ENCODE results near the gene TCEA2. TPM values are rescaled to one million over a fixed set of nuclear protein-coding genes. Genes with fewer than 3 reads are reported as not detected.

The TCEA2 gene
- total and polyA plus RNA-seq, 2 of the 13 experiments (the other 11 are each of a cell fraction or from before 2014, with no cell fraction given): 28.1 to 33.7 TPM

DNA sequence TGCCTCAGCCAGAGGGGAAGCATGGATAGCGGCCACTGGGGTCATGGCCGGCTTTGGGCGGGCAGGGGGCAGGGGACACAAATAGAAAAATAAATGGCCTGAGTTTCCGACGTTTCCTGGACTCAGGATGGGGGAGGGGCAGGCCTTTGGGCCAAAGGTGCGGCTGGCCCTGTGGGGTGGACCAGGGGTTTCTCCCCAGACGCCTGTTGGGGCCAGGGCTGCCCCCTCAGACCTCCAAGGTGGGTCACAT lies 6.4 kb upstream of the TCEA2 start (continued):
- no peak for TF ChIP-seq ZNF251 (CRISPR knock-in tag; IDR thresholded peaks at IDR 0.05)
- TF ChIP-seq TEAD2 (CRISPR knock-in tag; IDR thresholded peaks at IDR 0.05): no peak
- TF ChIP-seq RXRB (CRISPR knock-in tag; IDR thresholded peaks at IDR 0.05; ENCODE audit: borderline replicate concordance): peak; percentile 91
- peak; percentile 29; the same call in 1 of the 2 replicates for TF ChIP-seq KLF11 (CRISPR knock-in tag; IDR thresholded peaks at IDR 0.05)
- peak; percentile 67; the same call in 1 of the 2 replicates for TF ChIP-seq MEIS2 (CRISPR knock-in tag; IDR thresholded peaks at IDR 0.05)
- TF ChIP-seq, protein P1, sequence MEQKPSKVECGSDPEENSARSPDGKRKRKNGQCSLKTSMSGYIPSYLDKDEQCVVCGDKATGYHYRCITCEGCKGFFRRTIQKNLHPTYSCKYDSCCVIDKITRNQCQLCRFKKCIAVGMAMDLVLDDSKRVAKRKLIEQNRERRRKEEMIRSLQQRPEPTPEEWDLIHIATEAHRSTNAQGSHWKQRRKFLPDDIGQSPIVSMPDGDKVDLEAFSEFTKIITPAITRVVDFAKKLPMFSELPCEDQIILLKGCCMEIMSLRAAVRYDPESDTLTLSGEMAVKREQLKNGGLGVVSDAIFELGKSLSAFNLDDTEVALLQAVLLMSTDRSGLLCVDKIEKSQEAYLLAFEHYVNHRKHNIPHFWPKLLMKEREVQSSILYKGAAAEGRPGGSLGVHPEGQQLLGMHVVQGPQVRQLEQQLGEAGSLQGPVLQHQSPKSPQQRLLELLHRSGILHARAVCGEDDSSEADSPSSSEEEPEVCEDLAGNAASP (CRISPR knock-in tag; IDR thresholded peaks at IDR 0.05; ENCODE audit: borderline replicate concordance): peak; percentile 76; the same call in 1 of the 2 replicates
- 0 out of 2 replicates have a peak, but pooled peaks have one; percentile 60 for TF ChIP-seq ZNF879 (CRISPR knock-in tag; IDR thresholded peaks at IDR 0.05)
- TF ChIP-seq CBX5 (CRISPR knock-in tag; IDR thresholded peaks at IDR 0.05; ENCODE audit: borderline replicate concordance): no peak
- TF ChIP-seq SUZ12 (IDR thresholded peaks at IDR 0.05; ENCODE audit: low read depth, low read length): no peak
- 0 out of 2 replicates have a peak, but pooled peaks have one; percentile 18 for TF ChIP-seq ZNF12 (CRISPR knock-in tag; IDR thresholded peaks at IDR 0.05)
- TF ChIP-seq, protein P2, sequence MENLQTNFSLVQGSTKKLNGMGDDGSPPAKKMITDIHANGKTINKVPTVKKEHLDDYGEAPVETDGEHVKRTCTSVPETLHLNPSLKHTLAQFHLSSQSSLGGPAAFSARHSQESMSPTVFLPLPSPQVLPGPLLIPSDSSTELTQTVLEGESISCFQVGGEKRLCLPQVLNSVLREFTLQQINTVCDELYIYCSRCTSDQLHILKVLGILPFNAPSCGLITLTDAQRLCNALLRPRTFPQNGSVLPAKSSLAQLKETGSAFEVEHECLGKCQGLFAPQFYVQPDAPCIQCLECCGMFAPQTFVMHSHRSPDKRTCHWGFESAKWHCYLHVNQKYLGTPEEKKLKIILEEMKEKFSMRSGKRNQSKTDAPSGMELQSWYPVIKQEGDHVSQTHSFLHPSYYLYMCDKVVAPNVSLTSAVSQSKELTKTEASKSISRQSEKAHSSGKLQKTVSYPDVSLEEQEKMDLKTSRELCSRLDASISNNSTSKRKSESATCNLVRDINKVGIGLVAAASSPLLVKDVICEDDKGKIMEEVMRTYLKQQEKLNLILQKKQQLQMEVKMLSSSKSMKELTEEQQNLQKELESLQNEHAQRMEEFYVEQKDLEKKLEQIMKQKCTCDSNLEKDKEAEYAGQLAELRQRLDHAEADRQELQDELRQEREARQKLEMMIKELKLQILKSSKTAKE (CRISPR knock-in tag; IDR thresholded peaks at IDR 0.05; ENCODE audit: borderline replicate concordance): peak; percentile 69; the same call in 1 of the 2 replicates
- no peak for TF ChIP-seq ZBTB38 (CRISPR knock-in tag; IDR thresholded peaks at IDR 0.05)
- TF ChIP-seq ZSCAN29 (CRISPR knock-in tag; conservative IDR thresholded peaks at IDR 0.05): no peak
- no peak for TF ChIP-seq MAFF (IDR thresholded peaks at IDR 0.05; ENCODE audit: low read depth, low read length)
- no peak for TF ChIP-seq ZKSCAN5 (CRISPR knock-in tag; IDR thresholded peaks at IDR 0.05)
- peak; percentile 40; the same call in 1 of the 2 replicates for TF ChIP-seq SP140L (CRISPR knock-in tag; IDR thresholded peaks at IDR 0.05; ENCODE audit: borderline replicate concordance)
- TF ChIP-seq, protein P3, sequence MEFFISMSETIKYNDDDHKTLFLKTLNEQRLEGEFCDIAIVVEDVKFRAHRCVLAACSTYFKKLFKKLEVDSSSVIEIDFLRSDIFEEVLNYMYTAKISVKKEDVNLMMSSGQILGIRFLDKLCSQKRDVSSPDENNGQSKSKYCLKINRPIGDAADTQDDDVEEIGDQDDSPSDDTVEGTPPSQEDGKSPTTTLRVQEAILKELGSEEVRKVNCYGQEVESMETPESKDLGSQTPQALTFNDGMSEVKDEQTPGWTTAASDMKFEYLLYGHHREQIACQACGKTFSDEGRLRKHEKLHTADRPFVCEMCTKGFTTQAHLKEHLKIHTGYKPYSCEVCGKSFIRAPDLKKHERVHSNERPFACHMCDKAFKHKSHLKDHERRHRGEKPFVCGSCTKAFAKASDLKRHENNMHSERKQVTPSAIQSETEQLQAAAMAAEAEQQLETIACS (CRISPR knock-in tag; IDR thresholded peaks at IDR 0.05): peak; percentile 50; the same call in 1 of the 2 replicates
- no peak for TF ChIP-seq REPIN1 (CRISPR knock-in tag; IDR thresholded peaks at IDR 0.05; ENCODE audit: borderline replicate concordance, low read depth)
- TF ChIP-seq, protein P4, sequence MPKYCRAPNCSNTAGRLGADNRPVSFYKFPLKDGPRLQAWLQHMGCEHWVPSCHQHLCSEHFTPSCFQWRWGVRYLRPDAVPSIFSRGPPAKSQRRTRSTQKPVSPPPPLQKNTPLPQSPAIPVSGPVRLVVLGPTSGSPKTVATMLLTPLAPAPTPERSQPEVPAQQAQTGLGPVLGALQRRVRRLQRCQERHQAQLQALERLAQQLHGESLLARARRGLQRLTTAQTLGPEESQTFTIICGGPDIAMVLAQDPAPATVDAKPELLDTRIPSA (CRISPR knock-in tag; IDR thresholded peaks at IDR 0.05; ENCODE audit: borderline replicate concordance): no peak
- 0 out of 2 replicates have a peak, but pooled peaks have one; percentile 10 for TF ChIP-seq MIER2 (CRISPR knock-in tag; IDR thresholded peaks at IDR 0.05)
- TF ChIP-seq ZNF331 (CRISPR knock-in tag; IDR thresholded peaks at IDR 0.05): peak; percentile 16; the same call in 1 of the 2 replicates
- TF ChIP-seq FOXP1 (IDR thresholded peaks at IDR 0.05): no peak
- TF ChIP-seq FOXP1 (CRISPR knock-in tag; IDR thresholded peaks at IDR 0.05): 0 out of 2 replicates have a peak, but pooled peaks have one; percentile 17
- TF ChIP-seq ZNF333 (CRISPR knock-in tag; IDR thresholded peaks at IDR 0.05; ENCODE audit: borderline replicate concordance): no peak
- 0 out of 2 replicates have a peak, but pooled peaks have one; percentile 32 for TF ChIP-seq PAX8 (CRISPR knock-in tag; IDR thresholded peaks at IDR 0.05; ENCODE audit: borderline replicate concordance)
- no peak for TF ChIP-seq TP53 (CRISPR knock-in tag; conservative IDR thresholded peaks at IDR 0.05)
- TF ChIP-seq ZNF264 (CRISPR knock-in tag; IDR thresholded peaks at IDR 0.05): no peak
- no peak for TF ChIP-seq SIX4 (CRISPR knock-in tag; IDR thresholded peaks at IDR 0.05)
- no peak for TF ChIP-seq ZNF570 (CRISPR knock-in tag; IDR thresholded peaks at IDR 0.05; ENCODE audit: borderline replicate concordance)
- no peak for TF ChIP-seq SP4 (CRISPR knock-in tag; IDR thresholded peaks at IDR 0.05)
